Keratinocyte (primary cell): Measurements from ENCODE around the gene ACAN. TPM values are rescaled to one million over a fixed set of nuclear protein-coding genes. Genes with fewer than 3 reads are reported as not detected.

Experiments used
- DNase-seq: peaks from one replicate; pipeline ENCODE4 v3.0.0-alpha.2; 2011; ENCODE audit warnings: low read depth, missing footprints, low spot score
- FAIRE-seq: peaks from 2 replicates; lab custom pipeline; 2011; peaks lifted over from hg19 to GRCh38; lab: Jason Lieb, UNC
- H2AFZ ChIP-seq: 2 replicates; pipeline ENCODE4 v1.6.0; 2012; ENCODE audit warnings: low read length, control low read depth, inconsistent platforms; ENCODE audit not compliant: control insufficient read depth
- H3K27ac ChIP-seq: 2 replicates; pipeline ENCODE4 v1.5.1; 2011; ENCODE audit warnings: low read length; ENCODE audit not compliant: control insufficient read depth, insufficient read depth
- H3K27me3 ChIP-seq: 3 replicates; pipeline ENCODE4 v1.6.0; 2011; ENCODE audit warnings: low read length; ENCODE audit not compliant: control insufficient read depth, insufficient read depth; ENCODE audit errors: extremely low read depth
- H3K36me3 ChIP-seq, 2 experiments: 2 replicates in 1 of 2; 3 replicates in 1 of 2; pipeline ENCODE4 v1.5.1; 2011; ENCODE audit warnings: low read length in 2 of 2, mild to moderate bottlenecking in 1 of 2; ENCODE audit not compliant: control insufficient read depth in 2 of 2, insufficient read depth in 2 of 2; ENCODE audit errors: extremely low read depth in 1 of 2
- H3K4me1 ChIP-seq: 3 replicates; pipeline ENCODE4 v1.5.1; 2011; ENCODE audit warnings: low read length; ENCODE audit not compliant: control insufficient read depth, insufficient read depth; ENCODE audit errors: extremely low read depth
- H3K4me2 ChIP-seq: 3 replicates; pipeline ENCODE4 v1.6.0; 2011; ENCODE audit warnings: low read depth, low read length; ENCODE audit not compliant: control insufficient read depth, insufficient read depth; ENCODE audit errors: extremely low read depth
- H3K4me3 ChIP-seq, 3 experiments: fragments of 200-600 bp in 1 of 3; sonication (generic) in 1 of 3; 2 replicates in 2 of 3; 3 replicates in 1 of 3; pipeline ENCODE4 v1.5.1; 2011 to 2016; ENCODE audit warnings: low read length in 3 of 3, mild to moderate bottlenecking in 3 of 3, control low read depth in 2 of 3, inconsistent platforms in 1 of 3, low read depth in 1 of 3, mixed read lengths in 1 of 3, mixed run types in 1 of 3, moderate library complexity in 1 of 3; ENCODE audit not compliant: control insufficient read depth in 2 of 3, insufficient read depth in 2 of 3; ENCODE audit errors: extremely low read depth in 1 of 3
- H3K79me2 ChIP-seq: 2 replicates; pipeline ENCODE4 v1.6.0; 2012; ENCODE audit warnings: low read length; ENCODE audit not compliant: control insufficient read depth, insufficient read depth
- H3K9ac ChIP-seq: 3 replicates; pipeline ENCODE4 v1.6.0; 2011; ENCODE audit warnings: low read length; ENCODE audit not compliant: control insufficient read depth, insufficient read depth; ENCODE audit errors: extremely low read depth
- H3K9me1 ChIP-seq: 3 replicates; pipeline ENCODE4 v1.6.0; 2011; ENCODE audit warnings: low read length; ENCODE audit not compliant: control insufficient read depth, insufficient read depth; ENCODE audit errors: extremely low read depth
- H3K9me3 ChIP-seq: 2 replicates; pipeline ENCODE4 v1.5.1; 2012; ENCODE audit warnings: low read depth, low read length; ENCODE audit not compliant: control insufficient read depth
- H4K20me1 ChIP-seq: 3 replicates; pipeline ENCODE4 v1.6.0; 2011; ENCODE audit warnings: low read length; ENCODE audit not compliant: control insufficient read depth, insufficient read depth; ENCODE audit errors: extremely low read depth
- CTCF ChIP-seq, 3 experiments: IDR thresholded peaks in 1 of 3; conservative IDR thresholded peaks in 1 of 3; optimal IDR thresholded peaks in 1 of 3; 2 replicates in 2 of 3; 3 replicates in 1 of 3; pipeline versions ENCODE3 to v1.5.1; 2011; ENCODE audit warnings: low read length in 3 of 3, mild to moderate bottlenecking in 3 of 3, moderate library complexity in 2 of 3, control low read depth in 1 of 3, inconsistent platforms in 1 of 3; ENCODE audit not compliant: insufficient read depth in 2 of 3; ENCODE audit errors: extremely low read depth in 1 of 3
- EZH2 ChIP-seq: IDR thresholded peaks from one replicate; pipeline ENCODE4 v1.6.1; 2012; ENCODE audit warnings: inconsistent platforms, mild to moderate bottlenecking, low read length, moderate library complexity
- dilution Hi-C: fragments of 300-500 bp; cut with MboI; formaldehyde crosslinking; loops from one replicate; pipeline ENCODE4 v1.7.0; 2020; ENCODE audit warnings: low sequenced_read_pairs; ENCODE audit not compliant: extremely low pct_ligation_motif_present
- polyA plus RNA-seq, 5 experiments: library from polyadenylated mRNA; depleted of rRNA in 3 of 5; stranded (reverse) in 3 of 5; stranded (forward) in 1 of 5; unstranded in 1 of 5; fragments of >200 nt; gene quantifications; 1 replicate in 1 of 5; 2 replicates in 3 of 5; 3 replicates in 1 of 5; pipeline versions ENCODE4 v1.2.1 to v1.2.3, GENCODE V29; 2011 to 2012; ENCODE audit warnings: missing spikeins in 2 of 5, low read depth in 1 of 5, low replicate concordance in 1 of 5

ACAN gene
- polyA plus RNA-seq, 1 donor (not counting 4 experiments of a cell fraction or from before 2014, with no cell fraction given): not detected

DNA sequence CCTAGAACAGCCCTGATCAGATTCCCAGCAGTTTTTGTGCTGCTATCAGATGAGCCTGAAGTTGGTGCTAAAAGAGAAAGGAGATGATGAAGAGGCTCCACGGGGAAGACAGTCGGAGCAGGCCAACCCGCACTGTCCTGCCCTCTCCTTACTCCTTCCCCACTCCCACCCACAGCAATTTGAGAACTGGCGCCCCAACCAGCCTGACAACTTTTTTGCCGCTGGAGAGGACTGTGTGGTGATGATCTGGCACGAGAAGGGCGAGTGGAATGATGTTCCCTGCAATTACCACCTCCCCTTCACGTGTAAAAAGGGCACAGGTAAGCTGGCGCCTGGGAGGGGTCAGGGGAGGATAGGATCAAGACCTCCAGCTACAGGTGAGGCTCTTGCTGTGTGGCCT, 69.5 kb downstream of the ACAN start:
- FAIRE-seq: no peak
- TF ChIP-seq CTCF (optimal IDR thresholded peaks at IDR 0.05 in 1 of 3, IDR thresholded peaks at IDR 0.05 in 1 of 3, conservative IDR thresholded peaks at IDR 0.05 in 1 of 3; ENCODE audit: extremely low read depth in 1 of 3, insufficient read depth in 2 of 3, low read length in 3 of 3) (no peak), EZH2 (no peak)
- no peak for DNase-seq
- no peak overlapping the region for H2AFZ ChIP-seq
- H3K9ac ChIP-seq: no peak overlapping the region
- no peaks in the 10 kb centered on the region for H3K36me3 ChIP-seq
- peaks cover 2% of the 10 kb centered on the region for H3K9me3 ChIP-seq
- no peak overlapping the region for H3K27ac ChIP-seq
- peaks cover 3% of the 10 kb centered on the region for H3K27me3 ChIP-seq
- no peaks in the 10 kb centered on the region for H3K4me1 ChIP-seq
- H3K9me1 ChIP-seq: no peaks in the 10 kb centered on the region
- H3K4me2 ChIP-seq: no peak overlapping the region
- no peaks in the 10 kb centered on the region for H4K20me1 ChIP-seq
- dilution Hi-C loops: no loop called here
- H3K4me3 ChIP-seq: no peak overlapping the region
- H3K79me2 ChIP-seq: no peaks in the 10 kb centered on the region

GRCh38 chr15:88873786-88874185, 70.5 kb downstream of the ACAN start:
- Histone ChIP-seq H3K27me3 (peaks cover 3% of the 10 kb centered on the region), H4K20me1 (no peaks in the 10 kb centered on the region), H3K79me2 (no peaks in the 10 kb centered on the region), H3K9me3 (peaks cover 2% of the 10 kb centered on the region), H3K27ac (no peak overlapping the region), H2AFZ (no peak overlapping the region), H3K4me2 (no peak overlapping the region), H3K9me1 (no peaks in the 10 kb centered on the region), H3K9ac (no peak overlapping the region), H3K4me3 (no peak overlapping the region), H3K36me3 (no peaks in the 10 kb centered on the region), H3K4me1 (no peaks in the 10 kb centered on the region)
- TF ChIP-seq CTCF (optimal IDR thresholded peaks at IDR 0.05 in 1 of 3, IDR thresholded peaks at IDR 0.05 in 1 of 3, conservative IDR thresholded peaks at IDR 0.05 in 1 of 3; ENCODE audit: extremely low read depth in 1 of 3, insufficient read depth in 2 of 3, low read length in 3 of 3) (no peak), EZH2 (no peak)
- dilution Hi-C loops: no loop called here
- no peak for FAIRE-seq
- DNase-seq: no peak
